Heart left ventricle (tissue), 13 donors: ENCODE results near the gene RAB11FIP4.

Experiments used
- POLR2A ChIP-seq, 2 donors: fragments of 450-650 bp; IDR thresholded peaks; one replicate each; pipeline ENCODE4 v1.6.1; 2017; ENCODE audit warnings: antibody characterized with exemption in 2 of 2, mild to moderate bottlenecking in 2 of 2, moderate library complexity in 2 of 2
- TF ChIP-seq, protein P1 (sequence below), 12 donors: fragments of 200-600 bp; sonication (generic) in 4 of 12; IDR thresholded peaks; one replicate each; pipeline versions ENCODE4 v1.5.0 to v1.8.0; 2018 to 2022; ENCODE audit warnings: antibody characterized with exemption in 12 of 12, mild to moderate bottlenecking in 5 of 12
- donor health status: ischemic (EF 13 %, LVEDD 7.1; RV severe dilation, severe dysfunction).
- donor health status: DM: no; HTN: yes; CAD: no.
- donor health status: DM: no; HTN: no; CAD: no.
- donor health status: ischemic (EF 25% LVEDD 6.9; RV normal size, moderate dysfunction).
- donor health status: ischemic (EF 25% LVEDD 5.7; RV mildly dilated, moderate dysfunction).
- donor health status: ischemic (EF 35%, LVEDD 5.7; RV mildly dilated, moderate dysfunction).
- donor health status: nonischemic (EF 11% LVEDD 7.7; RV severe dilation, severe dysfunction).
- donor health status: DM: yes; HTN: yes; CAD: no.
- donor health status: PGD.
- donor health status: ischemic (EF 29% LVEDD 5.4; RV normal size, mild dysfunction).
- donor health status: nonischemic (EF 23%, LVEDD 6.1; RV moderate dilation, normal function).

DNA sequence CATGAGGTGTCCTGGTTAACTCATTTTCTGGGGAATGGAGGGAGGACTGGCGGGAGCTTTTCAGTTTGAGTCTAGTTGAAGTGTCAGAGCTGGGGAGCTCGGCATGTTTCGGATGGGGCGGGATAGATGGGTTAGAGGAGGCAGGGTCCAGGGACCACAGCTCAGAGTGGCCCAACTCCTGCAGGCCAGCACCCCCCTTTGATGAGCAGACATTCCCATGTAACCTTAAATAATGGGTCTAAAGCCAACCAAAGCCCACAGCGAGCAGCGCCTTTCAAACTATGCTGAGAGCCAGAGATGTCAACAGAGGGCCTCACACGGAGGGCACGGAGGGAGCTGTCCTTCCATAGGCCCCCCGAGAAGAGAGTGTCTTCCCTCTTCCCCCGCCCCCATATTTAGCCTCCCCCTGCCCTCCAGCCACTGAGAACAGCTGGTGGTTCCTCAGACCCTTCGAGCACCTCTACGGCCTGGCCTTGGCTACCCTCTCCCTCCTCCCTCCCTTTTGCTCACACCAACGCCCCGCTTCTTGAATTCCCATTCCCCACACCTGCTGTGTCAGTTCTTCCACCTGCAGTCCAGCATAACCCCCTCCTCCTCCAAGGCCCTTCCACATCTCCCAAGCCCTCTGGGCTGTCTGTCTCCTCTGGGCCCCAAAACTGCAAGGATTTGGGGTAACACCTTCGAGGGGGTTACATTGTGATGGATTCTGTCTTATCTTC is 21.8 kb downstream of the RAB11FIP4 start:
- TF ChIP-seq, protein P1, sequence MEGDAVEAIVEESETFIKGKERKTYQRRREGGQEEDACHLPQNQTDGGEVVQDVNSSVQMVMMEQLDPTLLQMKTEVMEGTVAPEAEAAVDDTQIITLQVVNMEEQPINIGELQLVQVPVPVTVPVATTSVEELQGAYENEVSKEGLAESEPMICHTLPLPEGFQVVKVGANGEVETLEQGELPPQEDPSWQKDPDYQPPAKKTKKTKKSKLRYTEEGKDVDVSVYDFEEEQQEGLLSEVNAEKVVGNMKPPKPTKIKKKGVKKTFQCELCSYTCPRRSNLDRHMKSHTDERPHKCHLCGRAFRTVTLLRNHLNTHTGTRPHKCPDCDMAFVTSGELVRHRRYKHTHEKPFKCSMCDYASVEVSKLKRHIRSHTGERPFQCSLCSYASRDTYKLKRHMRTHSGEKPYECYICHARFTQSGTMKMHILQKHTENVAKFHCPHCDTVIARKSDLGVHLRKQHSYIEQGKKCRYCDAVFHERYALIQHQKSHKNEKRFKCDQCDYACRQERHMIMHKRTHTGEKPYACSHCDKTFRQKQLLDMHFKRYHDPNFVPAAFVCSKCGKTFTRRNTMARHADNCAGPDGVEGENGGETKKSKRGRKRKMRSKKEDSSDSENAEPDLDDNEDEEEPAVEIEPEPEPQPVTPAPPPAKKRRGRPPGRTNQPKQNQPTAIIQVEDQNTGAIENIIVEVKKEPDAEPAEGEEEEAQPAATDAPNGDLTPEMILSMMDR (IDR thresholded peaks at IDR 0.05): no peak
- no peak for TF ChIP-seq POLR2A (IDR thresholded peaks at IDR 0.05)
